SK-N-SH (cell line): Measurements from ENCODE around the gene ACIN1. TPM values are rescaled to one million over a fixed set of nuclear protein-coding genes. Genes with fewer than 3 reads are reported as not detected.

Source experiments
- CTCF ChIA-PET: fragments of 300-600, 350-600 bp; formaldehyde crosslinking; extraction: SDS; loops from one replicate; lab custom pipeline; 2021; lab: Yijun Ruan, JAX
- POLR2A ChIA-PET: fragments of 350-600 bp; sonication (Branson Sonifier 250); formaldehyde crosslinking; extraction: SDS; loops from one replicate; lab custom pipeline; 2020; ENCODE audit warnings: antibody characterized with exemption, inconsistent platforms; lab: Yijun Ruan, JAX
- DNase-seq: peaks from one replicate; pipeline ENCODE4 v3.0.0; 2012
- H2AFZ ChIP-seq: fragments of 200-600 bp; sonication (generic); 2 replicates; pipeline ENCODE4 v1.8.1; 2016; ENCODE audit warnings: antibody characterized with exemption, mild to moderate bottlenecking, low read depth
- H3F3A ChIP-seq: fragments of 200-600 bp; sonication (generic); replicated peaks from 2 replicates; pipeline ENCODE3; 2016; ENCODE audit warnings: antibody characterized with exemption, mild to moderate bottlenecking; ENCODE audit not compliant: insufficient read depth
- H3K27ac ChIP-seq, 2 experiments: fragments of 200-500 bp in 1 of 2; fragments of 200-600 bp in 1 of 2; sonication (Bioruptor generic) in 1 of 2; sonication (generic), shearing (Covaris generic) in 1 of 2; 2 replicates each; pipeline versions ENCODE4 v1.5.1 to v1.6.1; 2014 to 2016; ENCODE audit warnings: low read depth in 2 of 2, inconsistent platforms in 1 of 2, low read length in 1 of 2, mild to moderate bottlenecking in 1 of 2, mixed read lengths in 1 of 2
- H3K27me3 ChIP-seq: fragments of 200-600 bp; sonication (generic), shearing (Covaris generic); 2 replicates; pipeline ENCODE4 v1.6.1; 2016; ENCODE audit warnings: mixed run types; ENCODE audit not compliant: insufficient read depth
- H3K36me3 ChIP-seq, 2 experiments: fragments of 200-500 bp in 1 of 2; fragments of 200-600 bp in 1 of 2; sonication (Bioruptor generic) in 1 of 2; sonication (generic) in 1 of 2; replicated peaks in 1 of 2; 2 replicates each; pipeline versions ENCODE3 to v1.5.1; 2014 to 2016; ENCODE audit warnings: low read length in 1 of 2, mild to moderate bottlenecking in 1 of 2; ENCODE audit not compliant: insufficient read depth in 2 of 2, control insufficient read depth in 1 of 2
- H3K4me1 ChIP-seq, 2 experiments: fragments of 200-500 bp in 1 of 2; fragments of 200-600 bp in 1 of 2; sonication (Bioruptor generic) in 1 of 2; sonication (generic), shearing (Covaris generic) in 1 of 2; 2 replicates each; pipeline versions ENCODE4 v1.5.1 to v1.6.1; 2014 to 2016; ENCODE audit warnings: low read depth in 1 of 2, low read length in 1 of 2, mixed run types in 1 of 2; ENCODE audit not compliant: insufficient read depth in 2 of 2, control insufficient read depth in 1 of 2
- H3K4me2 ChIP-seq: fragments of 200-600 bp; sonication (generic), shearing (Covaris generic); 2 replicates; pipeline ENCODE4 v1.6.1; 2017; ENCODE audit warnings: mixed run types
- H3K4me3 ChIP-seq, 2 experiments: fragments of 200-500 bp in 1 of 2; fragments of 200-600 bp in 1 of 2; sonication (Bioruptor generic) in 1 of 2; sonication (generic), shearing (Covaris generic) in 1 of 2; 2 replicates each; pipeline versions ENCODE4 v1.5.1 to v1.8.1; 2014 to 2016; ENCODE audit warnings: low read depth in 2 of 2, inconsistent platforms in 1 of 2, low read length in 1 of 2, mild to moderate bottlenecking in 1 of 2, mixed read lengths in 1 of 2, moderate library complexity in 1 of 2
- H3K79me2 ChIP-seq: fragments of 200-600 bp; sonication (generic); 2 replicates; pipeline ENCODE4 v1.8.1; 2017; ENCODE audit warnings: mild to moderate bottlenecking; ENCODE audit not compliant: insufficient read depth
- H3K9ac ChIP-seq: fragments of 200-600 bp; sonication (generic); 2 replicates; pipeline ENCODE4 v1.6.1; 2017; ENCODE audit warnings: mixed run types
- H3K9me2 ChIP-seq: fragments of 200-600 bp; sonication (generic); 2 replicates; pipeline ENCODE4 v1.6.1; 2017; ENCODE audit warnings: mixed run types
- H3K9me3 ChIP-seq: fragments of 200-600 bp; sonication (generic); 2 replicates; pipeline ENCODE4 v1.6.1; 2017; ENCODE audit warnings: mixed run types, mild to moderate bottlenecking, moderate library complexity
- H4K20me1 ChIP-seq: fragments of 200-600 bp; sonication (generic); 2 replicates; pipeline ENCODE4 v1.6.1; 2017; ENCODE audit warnings: mild to moderate bottlenecking, mixed run types; ENCODE audit not compliant: insufficient read depth
- CTCF ChIP-seq: fragments of 200-600 bp; sonication (generic); IDR thresholded peaks from 2 replicates; pipeline ENCODE4 v1.6.1; 2017; ENCODE audit warnings: antibody characterized with exemption, mild to moderate bottlenecking, moderate library complexity
- IRF3 ChIP-seq: fragments of 150-350 bp; IDR thresholded peaks from 2 replicates; pipeline ENCODE4 v1.6.1; 2016; ENCODE audit warnings: mild to moderate bottlenecking, low read depth, low read length
- NFIC ChIP-seq: IDR thresholded peaks from 2 replicates; pipeline ENCODE4 v1.4.0; 2012; ENCODE audit warnings: borderline replicate concordance
- RAD21 ChIP-seq: IDR thresholded peaks from 2 replicates; pipeline ENCODE4 v1.6.1; 2012; ENCODE audit warnings: mild to moderate bottlenecking, low read length
- REST ChIP-seq: IDR thresholded peaks from 2 replicates; pipeline ENCODE4 v1.6.1; 2012; ENCODE audit warnings: mild to moderate bottlenecking, low read depth, low read length, moderate library complexity
- RFX5 ChIP-seq: IDR thresholded peaks from 2 replicates; pipeline ENCODE4 v1.6.1; 2012; ENCODE audit warnings: mild to moderate bottlenecking, improper control_type of control experiment, low read length
- SIN3A ChIP-seq: IDR thresholded peaks from 2 replicates; pipeline ENCODE4 v1.6.1; 2012; ENCODE audit warnings: low read depth, mild to moderate bottlenecking, low read length, moderate library complexity, borderline replicate concordance
- YY1 ChIP-seq: IDR thresholded peaks from 2 replicates; pipeline ENCODE4 v1.4.0; 2012; ENCODE audit warnings: low read depth, mild to moderate bottlenecking
- WGBS: methylation state at CpG from one replicate; pipeline ENCODE4 v1.1.6; 2017; ENCODE audit warnings: low lambda C conversion rate; 5-methylcytosine and 5-hydroxymethylcytosine counted together
- polyA plus RNA-seq, 3 experiments: library from polyadenylated mRNA; depleted of rRNA; stranded (reverse); fragments of >200 nt; gene quantifications; 2 replicates each; pipeline ENCODE4 v1.2.3, GENCODE V29; 2012

Gene ACIN1
- polyA plus RNA-seq, 1 of the 3 experiments (the other 2 are of a cell fraction), result 159 TPM

GRCh38 chr14:23115039-23115731 is 20.2 kb upstream of the ACIN1 start (continued):
- TF ChIP-seq SIN3A (no peak), RFX5 (no peak), REST (0 out of 2 replicates have a peak, but pooled peaks have one; percentile 25), NFIC (0 out of 2 replicates have a peak, but pooled peaks have one; percentile 26), IRF3 (no peak), YY1 (no peak)

GRCh38 chr14:23114669-23115038 is 19.7 kb upstream of the ACIN1 start:
- 17% methylated on average over 4 of the region's 4 CpGs for WGBS
- H3K9me2 ChIP-seq, result no peaks in the 10 kb centered on the region
- no peak for TF ChIP-seq RAD21
- peak; percentile 28 for TF ChIP-seq CTCF
- TF ChIP-seq, all 33 proteins: peak for 1
- Histone ChIP-seq H4K20me1 (no peaks in the 10 kb centered on the region), H3K4me2 (peak overlapping the region; percentile 74), H3K36me3 (no peaks in the 10 kb centered on the region), H2AFZ (peak overlapping the region; percentile 7; the same call in 1 of the 2 replicates), H3K27me3 (peaks cover 11% of the 10 kb centered on the region; the same call in 1 of the 2 replicates), H3K9ac (peak overlapping the region; percentile 28; the same call in 1 of the 2 replicates), H3K4me3 (no peak overlapping the region), H3K4me1 (peaks cover 0 to 14% of the 10 kb centered on the region in 2 experiments; a peak in 3 of 4 replicates), H3K79me2 (no peaks in the 10 kb centered on the region), H3K9me3 (no peaks in the 10 kb centered on the region), H3K27ac (peak overlapping the region in 1 of 2 experiments; percentile 80; a peak in 2 of 4 replicates), H3F3A (peaks cover 3% of the 10 kb centered on the region)
- CTCF ChIA-PET, result interaction anchor here (1.0 to 19.7 kb wide), 2 partner anchors 9 to 69 kb away, joined by 4 to 495 read pairs; partner anchors contain the start of gene SLC7A8
- POLR2A ChIA-PET, result no interaction called here
- DNase-seq, result no peak
